ENCODE results near the gene MALSU1. TPM values are rescaled to one million over a fixed set of nuclear protein-coding genes. Genes with fewer than 3 reads are reported as not detected.

MALSU1 gene
- total RNA-seq, 1 donor from 2014 or later: 44.7 TPM

DNA sequence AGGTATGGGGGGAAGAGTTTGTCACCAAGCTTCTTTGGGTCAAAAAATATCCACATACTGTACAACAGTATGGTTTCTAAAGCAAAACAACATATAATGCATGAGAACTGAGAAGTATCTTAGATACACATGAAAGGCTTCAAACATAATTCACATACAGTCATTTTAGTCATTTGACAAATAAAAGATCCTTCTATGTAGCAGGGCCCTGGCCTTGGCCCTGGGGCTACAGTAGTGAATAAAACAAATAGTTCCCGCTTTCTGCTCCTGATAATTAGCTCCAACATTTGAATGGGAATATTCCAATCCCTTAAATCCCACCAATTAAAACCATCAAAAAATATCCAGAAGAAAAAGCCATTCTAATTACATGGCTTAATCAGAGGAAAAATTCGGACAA lies 51.3 kb downstream of the MALSU1 start:
- DNase-seq (ENCODE audit: low spot score) (no peak), ATAC-seq (no peak)
- intact Hi-C loops (cut with DNase I): no loop called here

DNA sequence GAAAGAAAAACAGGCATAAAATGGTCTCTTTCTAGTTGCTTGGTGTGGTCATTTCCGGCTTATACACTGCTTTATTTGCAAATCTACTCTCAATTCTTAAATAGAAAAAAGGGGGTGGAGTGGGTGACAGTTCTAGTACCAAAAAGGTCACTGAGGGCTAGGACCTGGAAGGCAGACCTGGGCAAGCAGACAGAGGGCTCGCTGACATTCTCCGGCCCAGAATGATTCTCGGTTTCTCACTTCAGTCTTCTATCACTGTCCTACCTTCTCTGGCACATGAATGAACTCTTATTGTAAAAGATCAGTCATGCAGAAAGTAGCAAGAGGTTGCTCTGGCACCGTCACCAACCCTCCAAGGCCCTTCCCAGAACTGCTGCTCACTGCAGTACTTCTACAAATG lies 54.0 kb downstream of the MALSU1 start:
- DNase-seq (ENCODE audit: low spot score): no peak
- intact Hi-C loops (cut with DNase I): no loop called here
- ATAC-seq: no peak

DNA sequence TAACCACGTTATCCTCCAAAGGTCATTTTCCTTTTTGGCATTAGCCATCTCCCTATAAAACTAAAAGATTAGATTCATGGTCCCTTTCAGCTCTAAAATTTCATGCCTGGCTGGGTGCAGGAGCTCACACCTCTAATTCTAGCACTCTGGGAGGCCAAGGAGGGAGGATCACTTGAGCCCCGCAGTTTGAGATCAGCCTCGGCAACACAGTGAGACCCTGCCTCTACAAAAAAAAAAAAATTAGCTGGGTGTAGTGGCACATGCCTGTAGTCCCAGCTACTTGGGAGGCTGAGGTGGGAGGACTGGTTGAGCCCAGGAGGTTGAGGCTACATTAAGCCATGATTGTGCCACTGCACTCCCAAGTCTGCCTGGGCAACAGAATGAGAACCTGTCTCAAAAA lies 57.0 kb downstream of the MALSU1 start:
- intact Hi-C loops (cut with DNase I): no loop called here
- DNase-seq (ENCODE audit: low spot score): no peak
- no peak for ATAC-seq

- ATAC-seq (no peak), DNase-seq (ENCODE audit: low spot score) (no peak)
- intact Hi-C loops (cut with DNase I): no loop called here
These were observed 57.6 kb downstream of the MALSU1 start for GRCh38 chr7:23356726-23357125.

DNA sequence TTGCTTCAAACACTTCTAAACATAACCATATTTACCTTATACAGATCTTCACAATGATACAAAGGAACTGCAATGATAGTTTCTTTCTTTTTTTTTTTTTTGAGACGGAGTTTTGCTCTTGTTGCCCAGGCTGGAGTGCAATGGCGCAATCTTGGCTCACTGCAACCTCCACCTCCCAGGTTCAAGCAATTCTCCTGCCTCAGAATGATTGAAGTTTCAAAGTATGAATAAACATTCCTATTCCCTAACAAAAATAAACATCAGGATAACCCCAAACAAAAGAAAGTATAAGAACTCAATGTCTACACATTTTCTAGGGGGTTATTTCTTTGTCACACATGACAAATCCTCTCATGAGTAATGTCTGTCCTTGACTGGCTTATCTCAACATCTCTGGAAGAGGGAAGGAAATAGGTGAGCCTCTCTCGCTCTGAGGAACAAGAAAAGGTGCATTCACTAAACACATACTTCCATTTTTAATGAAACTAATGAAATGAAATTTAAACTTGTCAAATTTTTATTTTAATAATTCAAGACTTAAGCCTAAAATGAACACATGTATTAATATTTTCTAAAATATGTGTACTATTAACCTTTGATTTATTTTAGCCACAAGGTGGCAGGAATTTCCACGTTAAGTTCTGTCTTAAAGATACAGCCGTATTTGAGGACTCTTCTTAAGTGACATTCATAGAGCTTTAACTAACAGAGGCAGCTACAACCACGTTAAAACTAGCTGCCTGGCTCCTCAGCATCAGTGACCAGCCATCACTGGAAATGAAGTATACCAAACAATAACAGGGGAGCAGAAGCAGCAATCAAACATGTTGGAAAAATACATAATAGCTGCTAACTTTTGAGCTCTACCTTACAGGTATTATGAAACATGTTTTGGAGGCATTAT lies 58.3 kb downstream of the MALSU1 start:
- intact Hi-C loops (cut with DNase I): no loop called here
- ATAC-seq: no peak
- DNase-seq (ENCODE audit: low spot score): no peak

DNA sequence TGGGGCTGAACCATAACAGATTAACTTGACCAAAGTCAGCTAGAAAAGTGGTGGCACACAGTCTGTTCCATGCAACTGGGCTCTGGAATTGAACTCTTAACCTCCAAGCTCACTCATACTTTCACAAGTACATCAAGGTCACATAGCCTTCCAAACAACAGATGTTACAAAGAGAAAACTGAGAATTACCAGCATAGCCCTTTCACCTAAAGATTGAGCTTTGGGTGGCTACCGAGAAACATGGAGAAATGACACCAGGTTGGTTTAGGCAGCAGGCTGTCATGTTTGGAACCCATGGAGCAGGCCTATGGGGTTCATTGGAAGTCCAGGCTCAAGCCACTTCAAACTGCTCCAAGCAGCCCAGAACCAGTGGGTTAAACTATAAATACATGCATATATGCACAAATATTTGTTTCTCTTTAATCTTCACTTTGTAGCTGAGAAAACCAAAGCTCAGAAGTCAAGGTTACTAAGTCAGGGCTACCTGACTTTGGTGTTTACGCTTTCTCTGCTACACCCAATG lies 59.1 kb downstream of the MALSU1 start:
- ATAC-seq: no peak
- intact Hi-C loops (cut with DNase I): no loop called here
- DNase-seq (ENCODE audit: low spot score): no peak

Other genes with a start within 250 kb of the MALSU1 start
- 29.1 TPM for gene KLHL7, start 193.6 kb upstream of the MALSU1 start, total RNA-seq
- gene NUP42, start 117.3 kb upstream of the MALSU1 start, total RNA-seq: 26.6 TPM
- gene GPNMB, start 52.6 kb upstream of the MALSU1 start, total RNA-seq: 145 TPM
- 2.0 TPM for gene IGF2BP3, start 171.2 kb downstream of the MALSU1 start, total RNA-seq
- 97.9 TPM for gene TRA2A, start 232.6 kb downstream of the MALSU1 start, total RNA-seq

Measured in sciatic nerve (tissue), 2 donors.